SU-DHL-6 (cell line): ENCODE results near the gene TUBGCP6.

Source experiments
- H2AFZ ChIP-seq: fragments of 200-600 bp; sonication (generic); 2 replicates; pipeline ENCODE4 v1.6.1; 2014; ENCODE audit warnings: low read depth, mild to moderate bottlenecking, moderate library complexity, mixed read lengths, antibody characterized with exemption, low read length; ENCODE audit not compliant: severe bottlenecking
- H3F3A ChIP-seq: fragments of 200-600 bp; shearing (Covaris generic); 2 replicates; pipeline ENCODE4 v1.6.0; 2016; ENCODE audit warnings: antibody characterized with exemption, mild to moderate bottlenecking; ENCODE audit not compliant: insufficient read depth
- H3K27ac ChIP-seq: fragments of 200-600 bp; sonication (generic); 2 replicates; pipeline ENCODE4 v1.5.1; 2016; ENCODE audit warnings: low read depth, mild to moderate bottlenecking, low read length, moderate library complexity, mixed read lengths
- H3K27me3 ChIP-seq: fragments of 200-600 bp; sonication (generic), shearing (Covaris generic); 2 replicates; pipeline ENCODE4 v1.6.0; 2014; ENCODE audit warnings: mild to moderate bottlenecking, low read length
- H3K36me3 ChIP-seq: fragments of 200-600 bp; sonication (generic); 2 replicates; pipeline ENCODE4 v1.6.1; 2014; ENCODE audit warnings: mild to moderate bottlenecking, low read length, mixed read lengths
- H3K4me2 ChIP-seq: fragments of 300-600, 200-600 bp; shearing (Covaris generic), sonication (generic); 2 replicates; pipeline ENCODE4 v1.6.0; 2014; ENCODE audit warnings: low read length, low read depth, mild to moderate bottlenecking; ENCODE audit not compliant: poor library complexity, severe bottlenecking
- H3K4me3 ChIP-seq: fragments of 200-600 bp; sonication (generic); 2 replicates; pipeline ENCODE4 v1.5.1; 2014; ENCODE audit warnings: antibody characterized with exemption, low read length, mild to moderate bottlenecking, mixed read lengths; ENCODE audit not compliant: insufficient read depth, poor library complexity, severe bottlenecking
- H3K79me2 ChIP-seq: fragments of 200-600 bp; sonication (generic); 2 replicates; pipeline ENCODE4 v1.6.1; 2014; ENCODE audit warnings: mild to moderate bottlenecking, low read length, moderate library complexity; ENCODE audit not compliant: insufficient read depth
- H3K9ac ChIP-seq: fragments of 200-600 bp; sonication (generic); 2 replicates; pipeline ENCODE4 v1.7.0; 2014; ENCODE audit warnings: mild to moderate bottlenecking, low read length
- H3K9me2 ChIP-seq: fragments of 200-600 bp; sonication (generic); replicated peaks from 2 replicates; pipeline ENCODE4 v1.6.1; 2014; ENCODE audit warnings: low read length; ENCODE audit not compliant: insufficient read depth
- H3K9me3 ChIP-seq: fragments of 200-600 bp; sonication (generic); 2 replicates; pipeline ENCODE4 v1.6.1; 2014; ENCODE audit warnings: low read length, mixed read lengths; ENCODE audit not compliant: insufficient read depth
- H4K20me1 ChIP-seq: fragments of 200-600 bp; sonication (generic); 2 replicates; pipeline ENCODE4 v1.6.1; 2014; ENCODE audit warnings: low read depth, mild to moderate bottlenecking, antibody characterized with exemption, low read length, moderate library complexity, mixed read lengths
- CTCF ChIP-seq: fragments of 200-600 bp; sonication (generic); IDR thresholded peaks from one replicate; pipeline ENCODE4 v1.5.1; 2017; ENCODE audit warnings: antibody characterized with exemption, mild to moderate bottlenecking, low read length, moderate library complexity; ENCODE audit not compliant: insufficient read depth, poor library complexity, severe bottlenecking
- EZH2phosphoT487 ChIP-seq: fragments of 200-600 bp; sonication (generic), shearing (Covaris generic); conservative IDR thresholded peaks from 2 replicates; pipeline ENCODE4 v1.6.1; 2018; ENCODE audit warnings: mild to moderate bottlenecking, antibody characterized with exemption, low read length, moderate library complexity, mixed read lengths

The TUBGCP6 gene

GRCh38 chr22:50257041-50257440, 12.2 kb upstream of the TUBGCP6 start:
- H2AFZ ChIP-seq = no peak overlapping the region
- no peaks in the 10 kb centered on the region for H3K27me3 ChIP-seq
- H3K79me2 ChIP-seq = no peaks in the 10 kb centered on the region
- no peak overlapping the region for H3K4me3 ChIP-seq
- H3K27ac ChIP-seq = no peak overlapping the region
- H3K9ac ChIP-seq = no peak overlapping the region
- H3F3A ChIP-seq = peaks cover 3% of the 10 kb centered on the region; the same call in 1 of the 2 replicates
- H3K9me2 ChIP-seq = no peaks in the 10 kb centered on the region
- no peaks in the 10 kb centered on the region for H3K36me3 ChIP-seq
- no peak overlapping the region for H3K4me2 ChIP-seq
- H4K20me1 ChIP-seq = no peaks in the 10 kb centered on the region
- no peaks in the 10 kb centered on the region for H3K9me3 ChIP-seq
- TF ChIP-seq EZH2phosphoT487 (no peak), CTCF (no peak)

GRCh38 chr22:50256258-50256862, 11.5 kb upstream of the TUBGCP6 start:
- Histone ChIP-seq H2AFZ (no peak overlapping the region), H3K9me2 (no peaks in the 10 kb centered on the region), H3K9me3 (no peaks in the 10 kb centered on the region), H3K36me3 (no peaks in the 10 kb centered on the region), H3K4me3 (no peak overlapping the region), H4K20me1 (no peaks in the 10 kb centered on the region), H3K27ac (no peak overlapping the region), H3K4me2 (no peak overlapping the region), H3K9ac (no peak overlapping the region), H3K27me3 (no peaks in the 10 kb centered on the region), H3K79me2 (no peaks in the 10 kb centered on the region), H3F3A (peaks cover 10% of the 10 kb centered on the region; the same call in 1 of the 2 replicates)
- TF ChIP-seq CTCF (no peak), EZH2phosphoT487 (no peak)

- Histone ChIP-seq H3F3A (peaks cover 10% of the 10 kb centered on the region; the same call in 1 of the 2 replicates), H3K36me3 (no peaks in the 10 kb centered on the region), H4K20me1 (no peaks in the 10 kb centered on the region), H3K27me3 (no peaks in the 10 kb centered on the region), H3K4me3 (no peak overlapping the region), H3K9me3 (no peaks in the 10 kb centered on the region), H2AFZ (no peak overlapping the region), H3K9ac (no peak overlapping the region), H3K9me2 (no peaks in the 10 kb centered on the region), H3K27ac (no peak overlapping the region), H3K4me2 (no peak overlapping the region), H3K79me2 (no peaks in the 10 kb centered on the region)
- no peak for TF ChIP-seq EZH2phosphoT487
Measured at GRCh38 chr22:50255607-50256006, 10.8 kb upstream of the TUBGCP6 start.

GRCh38 chr22:50255099-50255498, 10.3 kb upstream of the TUBGCP6 start:
- H3K79me2 ChIP-seq = 0 out of 2 replicates have a peak, but pooled peaks cover 4% of the 10 kb centered on the region
- H3K9me2 ChIP-seq = no peaks in the 10 kb centered on the region
- H3K4me3 ChIP-seq = no peak overlapping the region
- no peak overlapping the region for H2AFZ ChIP-seq
- H3K27ac ChIP-seq = no peak overlapping the region
- peaks cover 10% of the 10 kb centered on the region; the same call in 1 of the 2 replicates for H3F3A ChIP-seq
- H4K20me1 ChIP-seq = no peaks in the 10 kb centered on the region
- TF ChIP-seq CTCF = no peak
- TF ChIP-seq EZH2phosphoT487 = no peak
- no peaks in the 10 kb centered on the region for H3K36me3 ChIP-seq
- no peaks in the 10 kb centered on the region for H3K27me3 ChIP-seq
- no peaks in the 10 kb centered on the region for H3K9me3 ChIP-seq
- H3K4me2 ChIP-seq = no peak overlapping the region
- H3K9ac ChIP-seq = no peak overlapping the region
